LoVo (cell line): ENCODE measurements around the gene PARD3.
A peak's percentile ranks its signal among the peaks of the same experiment; 100 is the strongest.
"Not testable (repeated sequence)": the region's sequence is repeated elsewhere in the genome, so short reads cannot be mapped to it uniquely, and the experiment has no call there.

Source experiments
- DNase-seq: peaks from one replicate; pipeline ENCODE4 v3.0.0-alpha.2; 2016; ENCODE audit warnings: low spot score

Gene PARD3

DNA sequence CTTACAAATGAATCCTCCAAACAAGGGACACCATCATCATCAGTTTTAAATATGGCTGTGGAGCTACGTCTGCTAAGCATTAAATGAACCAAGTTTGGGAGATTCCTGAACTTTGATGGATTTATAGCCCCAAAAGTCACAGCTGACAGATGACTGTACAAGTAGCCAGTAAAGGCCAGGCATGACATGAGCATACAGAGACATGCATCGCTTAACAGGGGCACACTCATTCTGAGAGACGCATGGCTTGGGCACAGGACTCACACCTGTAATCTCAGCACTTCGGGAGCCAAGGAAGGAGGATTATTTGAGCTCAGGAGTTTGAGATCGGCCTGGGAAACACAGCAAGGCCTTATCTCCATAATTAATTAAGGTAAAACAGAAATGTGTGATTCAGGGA, 166.2 kb downstream of the PARD3 start:
- no peak for DNase-seq

DNA sequence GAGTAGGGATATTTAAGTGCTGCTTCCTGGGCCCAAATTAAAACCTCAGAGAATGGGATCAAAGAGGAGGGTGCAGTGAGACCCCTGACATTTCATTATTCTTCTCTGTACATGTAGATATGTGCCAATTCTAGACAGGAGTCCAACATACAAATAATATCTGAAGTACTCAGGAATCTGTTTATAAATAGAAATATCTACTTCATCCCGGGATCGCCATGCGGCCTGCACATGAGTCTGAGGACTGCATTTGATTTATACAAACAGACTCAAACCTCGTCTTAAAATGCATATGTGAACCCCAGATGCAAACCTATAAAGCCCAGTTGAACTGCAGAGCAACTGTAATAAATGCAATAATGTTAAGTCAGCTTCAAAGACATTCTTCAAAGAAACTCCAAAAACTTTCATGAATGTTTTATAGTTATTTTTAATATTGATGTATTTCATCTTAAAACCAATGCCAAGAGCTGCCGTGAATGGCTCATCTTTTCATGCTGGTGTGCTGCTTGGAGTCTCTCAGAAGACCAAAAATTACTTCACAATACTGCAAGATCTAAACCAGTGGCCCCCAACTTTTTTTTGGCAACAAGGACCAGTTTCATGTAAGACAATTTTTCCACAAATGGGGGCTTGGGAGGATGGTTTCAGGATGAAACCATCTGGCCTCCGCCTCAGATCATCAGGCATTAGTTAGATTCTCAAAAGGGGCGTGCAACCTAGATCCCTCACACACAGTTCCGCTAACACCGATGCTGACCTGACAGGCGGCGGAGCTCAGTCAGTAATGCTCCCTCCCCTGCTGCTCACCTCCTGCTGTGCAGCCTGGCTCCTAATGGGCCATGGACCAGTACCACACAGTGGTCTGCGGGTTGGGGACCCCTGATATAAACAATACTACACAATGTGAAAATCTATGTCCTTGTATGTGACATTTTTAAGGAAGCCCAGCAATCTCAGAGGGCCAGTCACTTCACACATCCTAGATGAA, 166.9 kb downstream of the PARD3 start:
- DNase-seq, result no peak

DNA sequence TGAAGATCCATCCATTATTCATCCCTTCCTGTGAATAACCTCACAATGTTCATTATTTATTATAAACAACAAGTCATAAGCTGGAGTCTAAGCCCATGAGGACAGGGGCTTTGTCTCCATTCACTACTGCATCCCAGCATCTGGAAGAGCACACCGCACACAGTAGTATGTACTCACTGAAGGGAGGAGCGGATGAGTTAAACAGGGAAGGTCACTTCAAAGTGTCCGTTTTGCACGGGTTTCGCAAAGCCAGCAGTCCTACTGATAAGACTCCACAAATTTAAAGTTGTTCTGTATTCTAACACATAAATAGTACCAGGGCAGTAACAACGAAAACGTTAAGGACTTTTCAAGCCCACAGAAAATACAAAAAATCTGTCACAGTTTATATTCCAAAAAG, 167.9 kb downstream of the PARD3 start:
- DNase-seq, result no peak

DNA sequence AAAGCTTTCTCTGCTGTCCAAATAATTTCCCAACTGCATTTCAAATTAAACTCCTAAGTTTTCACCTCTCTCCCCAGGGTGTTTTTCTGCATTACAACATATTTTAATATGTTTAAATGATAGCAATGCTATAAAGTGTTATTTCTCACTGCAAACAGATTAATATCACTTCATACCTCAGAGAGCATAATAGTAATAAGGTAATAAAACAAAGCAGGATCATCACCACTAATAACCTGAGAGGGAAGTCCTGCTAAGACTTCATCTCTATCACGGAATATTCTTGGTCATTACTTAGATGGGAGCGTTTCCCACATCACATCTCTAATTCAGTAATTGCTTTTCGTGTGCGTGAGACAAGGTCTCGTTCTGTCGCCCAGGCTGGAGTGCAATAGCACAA, 168.8 kb downstream of the PARD3 start:
- DNase-seq, result no peak

DNA sequence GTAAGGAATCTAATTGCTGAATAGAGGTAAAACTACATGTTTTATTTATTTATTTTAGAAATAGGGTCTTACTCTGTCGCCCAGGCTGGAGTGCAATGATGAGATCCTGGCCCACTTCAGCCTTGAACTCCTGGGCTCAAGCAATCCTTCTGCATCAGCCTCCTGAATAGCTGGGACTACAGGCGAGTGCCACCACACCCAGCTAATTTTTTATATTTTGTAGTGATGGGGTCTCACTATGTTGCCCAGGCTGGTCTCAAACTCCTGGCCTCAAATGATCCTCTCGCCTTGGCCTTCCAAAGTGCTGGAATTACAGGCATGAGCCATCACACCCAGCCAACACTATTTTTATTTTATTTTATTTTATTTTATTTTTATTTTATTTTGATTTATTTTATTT, 170.3 kb downstream of the PARD3 start:
- DNase-seq, result not testable (repeated sequence)

DNA sequence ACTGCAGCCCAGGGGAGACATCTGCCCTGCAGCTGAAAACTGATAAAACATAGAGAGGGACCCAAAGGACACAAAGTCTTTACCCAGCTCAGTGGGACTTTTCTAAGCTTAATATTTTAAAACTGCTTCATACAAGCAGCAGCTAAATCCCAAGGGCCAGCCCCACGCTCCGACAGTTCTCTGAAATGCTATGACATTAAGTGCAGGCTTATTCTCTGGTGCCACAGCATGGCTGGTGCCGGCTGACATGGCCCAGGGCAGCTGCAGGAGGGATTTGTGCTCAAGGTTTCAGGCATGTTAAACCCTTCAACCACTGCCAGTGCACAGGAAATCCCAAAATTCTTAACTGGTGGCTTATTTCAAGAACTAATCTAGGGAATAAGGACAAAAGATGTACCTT, 170.9 kb downstream of the PARD3 start:
- no peak for DNase-seq

DNA sequence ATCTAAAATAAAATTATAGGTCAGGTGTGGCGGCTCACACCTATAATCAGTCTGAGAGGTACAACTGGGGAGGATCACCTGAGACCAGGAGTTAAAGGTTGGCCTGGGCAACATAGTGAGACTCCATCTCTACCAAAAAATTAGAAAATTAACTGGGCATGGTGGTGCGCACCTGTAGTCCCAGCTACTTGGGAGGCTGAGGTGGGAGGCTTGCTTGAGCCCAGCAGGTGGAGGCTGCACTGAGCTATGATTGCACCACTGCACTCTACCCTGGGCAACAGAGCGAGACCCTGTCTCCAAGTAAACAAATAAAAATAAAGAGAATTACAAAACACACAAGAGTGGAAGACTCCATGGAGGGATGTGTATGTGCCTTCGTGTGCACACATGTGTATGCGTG, 171.5 kb downstream of the PARD3 start:
- DNase-seq, result no peak

DNA sequence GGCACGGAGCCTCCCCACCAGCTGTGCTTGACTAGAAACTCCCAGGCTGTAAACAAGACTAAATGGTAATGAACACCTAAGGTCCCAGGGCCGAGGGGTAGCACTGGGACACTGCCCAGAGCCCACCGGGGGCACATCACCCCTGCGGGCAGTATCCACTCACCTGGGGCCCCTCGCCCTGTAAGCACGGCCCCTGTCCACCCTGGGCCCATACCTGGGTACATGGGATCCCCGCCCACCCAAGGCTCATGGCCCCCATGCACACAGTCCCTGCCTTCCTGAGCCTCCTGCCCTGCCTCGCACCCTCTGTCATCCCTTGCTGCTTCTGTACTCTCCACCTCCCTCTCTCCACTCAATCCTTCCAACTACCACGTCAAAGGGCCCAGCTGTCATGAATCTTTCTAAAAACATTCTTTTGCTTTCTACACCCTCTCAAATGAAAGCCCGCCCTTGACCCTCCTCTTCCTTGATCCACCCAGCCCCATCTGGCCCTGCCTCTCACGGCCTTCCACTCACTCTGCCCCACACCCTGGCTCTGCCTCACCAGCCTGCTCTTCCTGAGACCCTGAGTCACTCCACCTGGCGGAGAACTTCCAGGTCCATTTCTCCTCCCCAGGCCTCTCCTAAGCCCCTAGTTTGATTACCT, 173.1 kb downstream of the PARD3 start:
- DNase-seq, result no peak

DNA sequence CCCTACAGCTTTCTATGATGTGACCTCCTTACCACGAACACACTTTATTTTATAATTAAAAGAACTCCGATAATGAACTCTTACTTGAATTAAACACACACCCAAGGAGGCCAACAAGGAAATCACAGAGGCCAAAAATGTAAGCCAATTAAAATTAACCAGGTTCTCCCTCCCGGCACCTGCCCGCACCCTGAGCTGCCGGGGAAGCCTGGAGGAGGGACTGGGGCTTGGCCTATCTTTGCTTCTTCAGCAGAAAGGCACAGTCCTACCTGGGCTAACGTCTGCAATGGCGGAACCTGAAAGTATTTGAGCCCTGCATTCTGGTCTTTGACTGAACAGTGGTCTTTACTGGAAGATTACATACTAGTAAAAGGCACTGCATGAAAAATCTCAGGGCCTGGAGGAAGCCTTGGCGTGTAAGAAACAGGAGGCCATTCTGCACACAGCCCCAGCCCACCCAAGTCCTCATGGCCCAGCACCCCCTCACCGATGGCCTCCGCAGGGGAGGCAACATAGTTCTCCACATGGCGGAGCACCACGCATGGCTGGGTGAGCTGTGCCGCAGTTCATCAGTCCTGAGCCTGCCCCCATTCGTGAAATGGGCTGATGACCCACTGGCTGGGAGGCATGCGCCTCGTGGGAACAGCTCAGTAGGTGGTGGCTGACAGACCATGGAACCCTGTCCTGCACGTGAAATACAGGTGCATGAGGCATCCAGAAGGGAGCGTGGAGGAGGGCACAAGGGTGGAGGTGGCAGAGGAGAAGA, 173.8 kb downstream of the PARD3 start:
- no peak for DNase-seq

DNA sequence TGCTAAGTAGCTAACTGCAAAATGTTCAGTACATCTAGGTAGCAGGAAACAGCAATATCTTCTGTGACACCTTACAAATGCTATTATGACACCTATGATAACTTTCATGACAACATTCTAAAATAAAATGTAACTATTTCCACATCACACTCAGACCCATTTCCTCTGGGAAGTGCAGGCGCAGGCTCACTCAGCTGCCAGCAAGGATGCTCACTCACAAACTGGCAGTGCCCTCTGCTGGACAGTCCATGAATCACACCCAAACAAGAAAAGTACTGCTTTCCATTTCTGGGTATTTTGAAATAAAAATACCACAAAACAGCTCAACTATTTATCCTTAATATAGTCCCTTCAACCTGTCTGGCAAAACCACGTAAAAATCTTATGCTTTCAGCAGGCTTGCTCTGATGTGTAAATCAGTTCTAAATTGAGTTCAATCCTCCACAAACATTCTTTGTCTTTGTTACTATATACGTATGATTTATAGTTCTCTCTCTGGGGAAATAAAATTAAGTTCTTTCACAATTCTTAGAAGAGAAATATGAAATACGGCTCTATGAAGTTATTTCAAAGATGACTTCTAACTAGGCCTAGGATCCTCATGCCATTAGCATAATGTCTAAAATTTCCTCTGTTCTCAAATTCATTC, 176.6 kb downstream of the PARD3 start:
- DNase-seq, result peak; percentile 66

DNA sequence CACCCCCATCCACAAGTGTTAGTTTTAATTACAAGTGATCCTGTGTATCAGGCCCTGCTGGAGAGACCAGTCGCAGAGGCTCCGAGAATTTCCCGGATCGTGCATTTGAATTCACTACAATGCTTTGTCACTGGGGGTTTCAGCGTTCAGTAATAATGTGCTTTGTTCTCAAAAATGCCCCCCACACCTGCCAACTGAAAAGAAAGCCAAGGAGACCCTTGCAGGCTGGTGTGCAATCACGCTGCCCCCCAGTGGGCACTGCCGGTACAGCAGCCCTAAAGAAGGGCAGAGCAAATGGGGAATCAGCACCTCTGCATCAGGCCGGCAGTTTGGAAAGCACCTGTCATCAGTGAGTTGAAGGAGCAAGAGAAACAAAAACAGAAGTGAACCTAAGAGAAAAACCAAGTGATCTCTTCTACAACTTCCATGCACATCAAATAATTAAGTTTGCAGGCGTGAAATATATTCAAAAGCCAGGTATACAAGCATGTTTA, 177.6 kb downstream of the PARD3 start:
- DNase-seq, result peak; percentile 35

DNA sequence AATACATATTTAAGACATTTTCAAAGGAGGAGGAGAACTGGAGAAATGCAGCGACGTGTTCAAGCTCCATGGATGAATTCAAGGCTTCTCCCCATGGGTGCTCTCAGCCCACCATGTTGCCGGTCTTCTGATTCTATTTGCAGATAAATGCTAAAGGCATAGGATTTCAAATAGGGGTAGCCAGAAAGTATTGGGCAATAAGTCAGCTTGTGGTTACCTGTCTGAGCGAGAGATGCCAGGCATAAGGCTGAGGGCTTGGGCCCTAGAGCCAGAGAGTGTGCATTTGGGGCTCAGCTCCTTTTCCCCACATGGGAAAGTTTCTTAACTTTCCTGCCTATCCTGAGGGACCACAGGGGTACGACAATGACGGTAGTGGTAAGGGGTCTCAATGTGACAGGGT, 180.0 kb downstream of the PARD3 start:
- DNase-seq, result no peak

DNA sequence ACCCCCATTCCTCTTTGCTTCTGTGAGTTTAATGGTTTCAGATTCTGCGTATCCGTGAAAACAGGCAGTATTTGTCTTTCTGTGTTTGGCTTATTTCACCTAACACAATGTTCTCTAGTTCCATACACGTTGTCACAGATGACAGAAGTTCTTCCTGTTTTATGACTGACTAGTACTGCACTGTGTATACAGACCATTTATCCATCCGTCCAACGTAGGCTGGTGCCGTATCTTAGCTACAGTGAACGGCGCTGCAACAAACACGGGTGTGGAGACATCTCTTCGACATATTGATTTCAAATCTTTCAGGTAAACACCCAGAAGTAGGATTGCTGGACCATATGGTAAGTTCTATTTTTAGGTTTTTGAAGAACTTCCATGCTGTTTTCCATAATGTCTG, 181.7 kb downstream of the PARD3 start:
- no peak for DNase-seq

DNA sequence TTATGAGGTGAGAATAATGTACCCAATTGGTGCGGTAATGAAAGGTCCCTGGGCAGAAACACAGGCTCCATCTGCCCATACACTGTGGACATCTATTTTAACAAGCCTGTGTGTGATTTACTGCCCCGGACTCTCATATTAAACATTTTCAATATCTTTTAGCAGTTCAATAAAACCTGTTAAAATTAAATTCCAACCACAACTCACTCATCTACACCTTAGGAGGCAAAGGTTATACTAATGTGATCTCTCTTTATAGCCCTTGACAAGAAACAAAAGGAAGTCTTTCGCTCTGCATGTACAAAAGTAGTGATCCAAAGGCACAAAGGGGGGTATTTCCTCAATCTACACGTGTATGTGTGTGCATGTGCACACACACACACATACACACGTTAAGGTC, 186.0 kb downstream of the PARD3 start:
- no peak for DNase-seq

DNA sequence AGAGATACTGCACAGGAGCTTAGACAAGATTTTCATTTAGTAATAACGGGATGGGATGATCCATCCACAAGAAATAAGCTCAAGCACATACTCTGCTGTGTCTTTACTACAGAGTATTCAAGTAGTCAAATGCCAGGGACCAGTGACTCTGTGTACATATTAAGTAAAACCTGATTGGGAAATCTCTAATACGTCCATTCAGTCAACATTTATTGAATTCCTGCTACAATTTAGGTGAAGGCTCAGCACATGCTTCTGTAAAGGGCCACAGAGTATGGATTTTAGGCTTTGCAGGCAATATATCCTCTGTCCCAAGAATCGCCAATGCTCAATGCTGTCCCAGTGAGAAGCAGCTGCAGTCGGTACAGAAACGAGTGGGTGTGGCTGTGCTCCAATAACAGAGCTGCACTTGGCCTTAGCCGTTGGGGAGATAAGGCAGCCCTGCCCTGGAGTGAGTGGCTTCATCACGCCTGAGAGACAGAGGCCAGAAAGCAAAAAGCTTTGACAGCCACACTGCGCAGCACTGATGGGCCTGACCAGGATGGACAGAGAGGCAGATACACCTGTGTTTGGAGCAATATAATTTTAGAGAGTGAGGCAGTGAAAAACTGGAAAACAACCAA, 186.8 kb downstream of the PARD3 start:
- no peak for DNase-seq

DNA sequence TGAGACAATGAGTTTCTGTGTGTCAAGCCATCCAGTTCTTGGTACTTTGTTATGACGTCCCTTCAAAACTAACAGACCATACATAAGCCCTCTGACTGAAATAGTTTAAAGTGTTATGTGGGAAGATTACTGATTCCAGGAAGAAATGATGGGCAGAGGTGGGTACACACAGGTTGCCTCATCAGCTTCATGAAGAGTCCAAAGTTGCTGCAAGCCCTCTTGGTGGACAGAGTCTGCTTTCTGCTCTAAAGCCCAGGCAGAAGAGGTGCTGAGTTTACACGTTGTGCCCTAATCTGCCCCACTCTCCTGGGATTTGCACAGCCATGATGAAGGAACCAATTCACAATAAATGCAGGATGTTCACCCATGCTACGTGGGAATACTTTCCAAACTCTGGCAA, 187.4 kb downstream of the PARD3 start:
- DNase-seq, result no peak

DNA sequence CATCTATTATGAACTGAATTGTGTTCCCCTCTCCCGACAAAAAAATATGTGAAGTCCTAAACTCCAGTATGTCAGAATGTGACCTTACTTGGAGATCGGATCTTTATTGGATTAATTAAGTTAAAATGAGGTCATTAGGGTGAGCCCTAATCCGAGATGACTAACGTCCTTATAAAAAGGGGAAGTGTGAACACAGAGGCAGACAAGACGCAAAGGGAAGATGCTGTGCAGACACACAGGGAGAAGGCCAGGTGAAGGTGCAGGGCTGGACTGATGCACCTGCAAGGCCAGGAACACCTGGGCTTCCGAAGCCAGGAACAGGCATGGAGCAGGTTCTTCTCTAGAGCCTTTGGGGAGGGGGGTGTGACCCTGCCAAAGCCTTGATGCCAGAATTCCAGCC, 187.8 kb downstream of the PARD3 start:
- no peak for DNase-seq

DNA sequence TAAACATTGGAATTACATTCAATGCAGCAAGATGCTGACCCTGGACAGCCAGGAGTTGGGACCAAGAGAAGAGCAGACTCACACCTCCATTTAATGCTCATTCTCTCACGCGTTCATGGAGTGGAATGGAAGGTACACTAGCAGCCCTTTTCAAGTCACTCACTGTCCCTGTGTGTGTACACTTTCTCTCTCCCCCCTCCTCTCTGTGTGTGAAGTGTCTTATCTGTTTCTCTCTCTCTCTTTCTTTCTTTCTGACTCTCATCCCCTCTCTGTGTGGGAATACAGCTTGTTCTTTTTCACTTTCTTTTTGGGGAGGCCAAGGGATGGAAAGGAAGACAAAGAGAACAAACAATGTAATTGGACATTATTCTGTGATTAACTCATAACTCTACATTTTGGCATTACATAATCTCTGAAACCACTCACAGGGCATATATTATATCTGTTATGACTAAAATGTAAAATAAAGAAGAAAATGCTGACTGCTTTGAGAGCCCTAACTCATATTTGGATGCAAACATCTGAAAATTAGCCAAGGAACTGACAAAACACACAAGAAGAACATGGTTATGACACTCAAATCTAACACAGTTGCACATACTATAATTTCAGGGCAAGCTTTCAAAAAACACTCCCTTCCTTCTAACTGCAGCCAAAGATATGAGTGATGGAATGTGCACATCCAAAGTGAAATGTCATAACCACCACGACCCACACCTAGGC, 188.8 kb downstream of the PARD3 start:
- DNase-seq, result no peak

DNA sequence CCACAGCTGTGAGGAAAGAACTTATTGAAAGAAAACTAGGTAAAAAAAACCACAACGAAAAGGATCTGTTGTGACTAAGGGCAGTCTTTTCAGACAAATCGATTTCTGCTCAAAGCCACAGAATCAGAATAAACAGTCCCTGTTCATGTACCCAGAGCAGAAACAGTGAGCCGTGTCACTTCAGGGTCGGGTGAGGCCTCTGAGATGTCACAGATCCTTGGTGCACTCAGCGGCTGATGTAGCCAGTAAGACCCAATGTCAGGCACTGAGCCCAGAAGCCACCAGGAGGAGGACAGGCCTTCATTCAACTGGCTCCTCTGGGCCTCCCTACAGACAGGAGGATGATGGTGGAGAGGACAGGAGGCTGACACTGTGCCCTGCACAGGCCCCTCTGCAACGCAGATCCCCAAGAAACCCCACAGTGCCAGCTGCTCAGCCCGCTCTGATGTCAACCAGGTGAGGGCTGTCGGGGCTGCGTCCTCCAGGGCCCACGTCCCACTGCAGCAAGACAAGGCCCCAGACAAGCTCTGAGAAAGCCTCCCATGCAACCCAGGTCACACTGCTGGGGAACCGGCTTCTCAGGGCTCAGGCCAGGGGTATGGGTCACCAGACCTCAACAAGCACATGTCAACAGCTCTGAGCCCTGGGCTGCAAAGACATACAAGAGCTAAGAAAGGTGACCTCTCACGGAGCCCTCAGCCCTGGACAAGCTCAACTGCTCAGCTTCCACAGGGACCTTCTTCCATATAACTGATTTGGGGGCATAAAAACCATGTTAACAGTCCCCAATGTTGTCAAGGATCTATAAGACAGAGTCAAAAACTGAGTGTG, 190.6 kb downstream of the PARD3 start:
- no peak for DNase-seq

DNA sequence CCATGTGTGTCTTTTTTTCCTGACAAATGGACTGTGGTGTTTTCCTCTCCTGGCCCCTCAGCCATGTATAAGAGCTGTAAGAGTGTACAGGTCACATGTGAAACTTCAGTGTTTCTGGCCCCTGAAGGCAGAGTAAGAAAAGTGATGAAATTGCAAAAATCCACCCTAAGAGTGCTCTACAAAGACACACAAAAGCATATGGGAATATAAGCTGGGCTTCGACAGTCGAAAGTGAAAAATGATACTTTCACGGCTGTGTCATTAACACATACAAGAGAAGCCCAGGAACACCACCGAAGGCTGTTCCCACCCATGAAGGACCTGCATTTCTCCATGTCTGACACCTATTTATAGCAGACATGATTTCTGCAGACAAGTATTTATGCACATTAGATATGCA, 192.2 kb downstream of the PARD3 start:
- DNase-seq, result no peak
